NB4 (cell line): Measurements from ENCODE around the gene SEPTIN3.
A peak's percentile ranks its signal among the peaks of the same experiment; 100 is the strongest.

Experiments
- DNase-seq: peaks from one replicate; pipeline ENCODE4 v3.0.0; 2010; ENCODE audit warnings: low read depth
- H3K4me3 ChIP-seq: one replicate; pipeline ENCODE4 v1.5.1; 2011; ENCODE audit warnings: mild to moderate bottlenecking, low read depth, low read length, moderate library complexity
- CTCF ChIP-seq: IDR thresholded peaks from one replicate; pipeline ENCODE4 v1.5.1; 2012; ENCODE audit warnings: low read depth, low read length
- MAX ChIP-seq: IDR thresholded peaks from 2 replicates; pipeline ENCODE4 v1.6.1; 2011; ENCODE audit warnings: low read depth, low read length
- MYC ChIP-seq: IDR thresholded peaks from 2 replicates; pipeline ENCODE4 v1.6.1; 2011; ENCODE audit warnings: low read depth, low read length
- POLR2A ChIP-seq: IDR thresholded peaks from 2 replicates; pipeline ENCODE4 v1.6.1; 2011; ENCODE audit warnings: mild to moderate bottlenecking; ENCODE audit not compliant: insufficient read length; ENCODE audit errors: extremely low read depth

Gene SEPTIN3

GRCh38 chr22:41939981-41940831 is 29.0 kb upstream of the SEPTIN3 start:
- no peak for TF ChIP-seq MAX
- TF ChIP-seq CTCF: no peak
- TF ChIP-seq POLR2A: no peak
- no peak for TF ChIP-seq MYC
- DNase-seq: peak; percentile 64
- H3K4me3 ChIP-seq: no peak overlapping the region

- no peak for TF ChIP-seq MYC
- peak; percentile 56; the same call in 1 of the 2 replicates for TF ChIP-seq MAX
- no peak for TF ChIP-seq POLR2A
- TF ChIP-seq CTCF: peak; percentile 59
- no peak overlapping the region for H3K4me3 ChIP-seq
- peak; percentile 81 for DNase-seq
Measured at GRCh38 chr22:41940832-41941765, 28.1 kb upstream of the SEPTIN3 start.

GRCh38 chr22:41943661-41944209 is 25.5 kb upstream of the SEPTIN3 start:
- no peak overlapping the region for H3K4me3 ChIP-seq
- TF ChIP-seq POLR2A (no peak), MAX (no peak), CTCF (no peak), MYC (no peak)
- DNase-seq: no peak

GRCh38 chr22:41946629-41947423 is 22.4 kb upstream of the SEPTIN3 start, which contains the start of gene CENPM:
Gene CENPM (minus strand): TSS chr22:41947152. CDS start chr22:41947076, 76 bp downstream.
- peak within 1 kb of the TSS; percentile 86 for H3K4me3 ChIP-seq
- DNase-seq: peak; percentile 98
- peak; percentile 72 for TF ChIP-seq MYC
- peak; percentile 96 for TF ChIP-seq MAX
- no peak for TF ChIP-seq CTCF
- TF ChIP-seq POLR2A: peak; percentile 59
